HepG2 (cell line): ENCODE measurements around the gene GPR107. TPM values are rescaled to one million over a fixed set of nuclear protein-coding genes. Genes with fewer than 3 reads are reported as not detected.

Experiments
- FOXP1 ChIP-seq, 2 experiments: fragments of 450-650 bp in 1 of 2; IDR thresholded peaks; 2 replicates each; pipeline ENCODE4 v1.6.1; 2017 to 2018; ENCODE audit warnings: antibody characterized with exemption in 1 of 2
- HCFC1 ChIP-seq: fragments of 150-350 bp; IDR thresholded peaks from 2 replicates; pipeline ENCODE4 v1.6.1; 2014; ENCODE audit warnings: low read depth, low read length
- HNF4A ChIP-seq: sonication (generic); formaldehyde crosslinking; IDR thresholded peaks from 2 replicates; pipeline ENCODE4 v1.4.0; 2020; ENCODE audit warnings: missing genetic modification reagents
- HOXD1 ChIP-seq: sonication (generic); formaldehyde crosslinking; IDR thresholded peaks from 2 replicates; pipeline ENCODE4 v1.5.0; 2020; ENCODE audit warnings: missing genetic modification reagents
- RARA ChIP-seq: IDR thresholded peaks from 2 replicates; pipeline ENCODE4 v1.6.1; 2016; ENCODE audit warnings: missing genetic modification reagents, missing compliant biosample characterization
- RFXANK ChIP-seq: IDR thresholded peaks from 2 replicates; pipeline ENCODE4 v1.6.1; 2016
- RXRA ChIP-seq: sonication (generic); formaldehyde crosslinking; IDR thresholded peaks from 2 replicates; pipeline ENCODE4 v1.5.1; 2020; ENCODE audit warnings: missing genetic modification reagents
- SALL1 ChIP-seq: sonication (generic); formaldehyde crosslinking; IDR thresholded peaks from 2 replicates; pipeline ENCODE4 v1.8.0; 2022; ENCODE audit warnings: mild to moderate bottlenecking, missing genetic modification reagents
- TBX3 ChIP-seq: fragments of 450-650 bp; IDR thresholded peaks from 2 replicates; pipeline ENCODE4 v1.6.1; 2017; ENCODE audit warnings: antibody characterized with exemption, mild to moderate bottlenecking, inconsistent platforms, borderline replicate concordance
- ZFP90 ChIP-seq: sonication (generic); formaldehyde crosslinking; IDR thresholded peaks from 2 replicates; pipeline ENCODE4 v1.8.0; 2022; ENCODE audit warnings: missing genetic modification reagents, mild to moderate bottlenecking, inconsistent platforms, borderline replicate concordance
- ZNF12 ChIP-seq: sonication (generic); formaldehyde crosslinking; IDR thresholded peaks from 2 replicates; pipeline ENCODE4 v1.5.0; 2020; ENCODE audit warnings: missing genetic modification reagents
- ZNF160 ChIP-seq: sonication (generic); formaldehyde crosslinking; IDR thresholded peaks from 2 replicates; pipeline ENCODE4 v1.8.0; 2022; ENCODE audit warnings: mild to moderate bottlenecking, inconsistent platforms, missing genetic modification reagents
- ZNF33A ChIP-seq: sonication (generic); formaldehyde crosslinking; IDR thresholded peaks from 2 replicates; pipeline ENCODE4 v1.5.1; 2020; ENCODE audit warnings: missing genetic modification reagents, mild to moderate bottlenecking, moderate library complexity, borderline replicate concordance
- ZNF431 ChIP-seq: sonication (generic); formaldehyde crosslinking; IDR thresholded peaks from 2 replicates; pipeline ENCODE4 v1.9.0; 2022; ENCODE audit warnings: missing genetic modification reagents, low read depth, mild to moderate bottlenecking, borderline replicate concordance
- ZNF546 ChIP-seq: sonication (generic); formaldehyde crosslinking; conservative IDR thresholded peaks from 2 replicates; pipeline ENCODE4 v1.8.1; 2023; ENCODE audit warnings: mild to moderate bottlenecking, missing genetic modification reagents
- ZNF629 ChIP-seq: sonication (generic); formaldehyde crosslinking; conservative IDR thresholded peaks from 2 replicates; pipeline ENCODE4 v1.5.0; 2020; ENCODE audit warnings: missing genetic modification reagents
- ZNF652 ChIP-seq: IDR thresholded peaks from 2 replicates; pipeline ENCODE4 v1.6.1; 2016; ENCODE audit warnings: low read depth, borderline replicate concordance
- ZNF75D ChIP-seq: sonication (generic); formaldehyde crosslinking; IDR thresholded peaks from 2 replicates; pipeline ENCODE4 v1.8.1; 2023; ENCODE audit warnings: missing genetic modification reagents, mild to moderate bottlenecking, borderline replicate concordance
- ZSCAN25 ChIP-seq: sonication (generic); formaldehyde crosslinking; IDR thresholded peaks from 2 replicates; pipeline ENCODE4 v1.8.0; 2022; ENCODE audit warnings: mild to moderate bottlenecking, missing genetic modification reagents
- polyA plus RNA-seq, 8 experiments: library from polyadenylated mRNA; depleted of rRNA in 3 of 8; stranded (reverse) in 7 of 8; unstranded in 1 of 8; fragments of >200 nt; fragmentation: Illumina TruSeq in 4 of 8; extraction: Trizol in 4 of 8; gene quantifications; 2 replicates each; pipeline versions ENCODE4 v1.2.1 to v1.2.3, GENCODE V29; 2011 to 2016; ENCODE audit warnings: low read depth in 4 of 8, missing spikeins in 1 of 8, mixed read lengths in 1 of 8; ENCODE audit not compliant: insufficient read depth in 1 of 8
- total RNA-seq, 5 experiments: library from RNA; depleted of rRNA; stranded (reverse); fragments of >200 nt; fragmentation: Illumina TruSeq; extraction: Trizol; gene quantifications; 2 replicates each; pipeline ENCODE4 v1.2.3, GENCODE V29; 2016; ENCODE audit warnings: low read depth in 1 of 5
- TF ChIP-seq, protein P1 (sequence below): sonication (generic); formaldehyde crosslinking; IDR thresholded peaks from 2 replicates; pipeline ENCODE4 v1.5.0; 2020; ENCODE audit warnings: mild to moderate bottlenecking, missing genetic modification reagents, borderline replicate concordance
- TF ChIP-seq, protein P2 (sequence below): sonication (generic); formaldehyde crosslinking; conservative IDR thresholded peaks from 2 replicates; pipeline ENCODE4 v1.5.0; 2020; ENCODE audit warnings: missing genetic modification reagents
- TF ChIP-seq, protein P3 (sequence below): IDR thresholded peaks from 2 replicates; pipeline ENCODE4 v1.6.1; 2018; ENCODE audit warnings: missing genetic modification reagents, mild to moderate bottlenecking, missing compliant biosample characterization
- TF ChIP-seq, protein P4 (sequence below): sonication (generic); formaldehyde crosslinking; IDR thresholded peaks from 2 replicates; pipeline ENCODE4 v1.5.0; 2020; ENCODE audit warnings: missing genetic modification reagents

The GPR107 gene
- total and polyA plus RNA-seq, 2 of the 13 experiments (the other 11 are each of a cell fraction or from before 2014, with no cell fraction given): 22.5 to 24.4 TPM

DNA sequence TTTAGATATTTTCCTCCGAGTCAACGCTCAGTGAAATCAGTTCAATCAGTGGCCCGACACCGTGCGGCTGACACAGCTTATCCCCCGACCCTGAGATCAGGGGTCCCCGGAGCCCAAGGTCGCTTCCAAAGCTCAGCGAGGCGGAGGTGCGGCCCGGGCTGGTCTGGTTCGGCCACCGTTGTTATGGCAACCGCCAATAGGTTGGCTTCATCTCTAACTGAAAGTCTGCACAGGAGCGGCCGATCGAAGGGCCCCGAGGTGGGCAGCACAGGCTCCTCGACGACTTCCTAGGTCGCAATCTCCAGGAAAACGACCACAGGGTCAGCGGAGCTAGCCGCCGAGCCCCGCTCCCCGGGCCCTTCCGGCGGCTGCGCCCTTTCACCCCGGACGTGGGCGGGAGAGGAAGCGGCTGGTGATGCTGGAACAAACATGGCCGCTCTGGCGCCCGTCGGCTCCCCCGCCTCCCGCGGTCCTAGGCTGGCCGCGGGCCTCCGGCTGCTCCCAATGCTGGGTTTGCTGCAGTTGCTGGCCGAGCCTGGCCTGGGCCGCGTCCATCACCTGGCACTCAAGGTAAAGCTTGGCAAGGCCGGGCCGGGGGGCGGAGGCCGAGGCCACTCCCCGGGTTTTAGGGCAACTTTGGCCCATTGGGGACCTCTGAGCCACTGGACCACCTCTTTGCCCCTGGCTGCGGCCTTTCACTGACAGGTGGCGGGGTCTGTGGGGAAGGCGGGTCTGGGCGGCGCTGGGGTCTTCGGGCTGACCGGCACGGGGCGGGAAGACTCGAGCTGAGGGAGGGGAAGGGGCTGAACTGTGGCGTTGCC, at the start of gene GPR107 (continued):
- no peak; the same call in 1 of the 2 replicates for TF ChIP-seq ZNF546
- no peak for TF ChIP-seq ZNF33A (CRISPR knock-in tag)
- no peak for TF ChIP-seq TBX3
- TF ChIP-seq ZNF12 (CRISPR knock-in tag): 0 out of 2 replicates have a peak, but pooled peaks have one; percentile 27
- TF ChIP-seq, protein P1, sequence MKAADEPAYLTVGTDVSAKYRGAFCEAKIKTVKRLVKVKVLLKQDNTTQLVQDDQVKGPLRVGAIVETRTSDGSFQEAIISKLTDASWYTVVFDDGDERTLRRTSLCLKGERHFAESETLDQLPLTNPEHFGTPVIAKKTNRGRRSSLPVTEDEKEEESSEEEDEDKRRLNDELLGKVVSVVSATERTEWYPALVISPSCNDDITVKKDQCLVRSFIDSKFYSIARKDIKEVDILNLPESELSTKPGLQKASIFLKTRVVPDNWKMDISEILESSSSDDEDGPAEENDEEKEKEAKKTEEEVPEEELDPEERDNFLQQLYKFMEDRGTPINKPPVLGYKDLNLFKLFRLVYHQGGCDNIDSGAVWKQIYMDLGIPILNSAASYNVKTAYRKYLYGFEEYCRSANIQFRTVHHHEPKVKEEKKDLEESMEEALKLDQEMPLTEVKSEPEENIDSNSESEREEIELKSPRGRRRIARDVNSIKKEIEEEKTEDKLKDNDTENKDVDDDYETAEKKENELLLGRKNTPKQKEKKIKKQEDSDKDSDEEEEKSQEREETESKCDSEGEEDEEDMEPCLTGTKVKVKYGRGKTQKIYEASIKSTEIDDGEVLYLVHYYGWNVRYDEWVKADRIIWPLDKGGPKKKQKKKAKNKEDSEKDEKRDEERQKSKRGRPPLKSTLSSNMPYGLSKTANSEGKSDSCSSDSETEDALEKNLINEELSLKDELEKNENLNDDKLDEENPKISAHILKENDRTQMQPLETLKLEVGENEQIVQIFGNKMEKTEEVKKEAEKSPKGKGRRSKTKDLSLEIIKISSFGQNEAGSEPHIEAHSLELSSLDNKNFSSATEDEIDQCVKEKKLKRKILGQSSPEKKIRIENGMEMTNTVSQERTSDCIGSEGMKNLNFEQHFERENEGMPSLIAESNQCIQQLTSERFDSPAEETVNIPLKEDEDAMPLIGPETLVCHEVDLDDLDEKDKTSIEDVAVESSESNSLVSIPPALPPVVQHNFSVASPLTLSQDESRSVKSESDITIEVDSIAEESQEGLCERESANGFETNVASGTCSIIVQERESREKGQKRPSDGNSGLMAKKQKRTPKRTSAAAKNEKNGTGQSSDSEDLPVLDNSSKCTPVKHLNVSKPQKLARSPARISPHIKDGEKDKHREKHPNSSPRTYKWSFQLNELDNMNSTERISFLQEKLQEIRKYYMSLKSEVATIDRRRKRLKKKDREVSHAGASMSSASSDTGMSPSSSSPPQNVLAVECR (CRISPR knock-in tag): peak; percentile 88; the same call in 1 of the 2 replicates
- TF ChIP-seq, protein P2, sequence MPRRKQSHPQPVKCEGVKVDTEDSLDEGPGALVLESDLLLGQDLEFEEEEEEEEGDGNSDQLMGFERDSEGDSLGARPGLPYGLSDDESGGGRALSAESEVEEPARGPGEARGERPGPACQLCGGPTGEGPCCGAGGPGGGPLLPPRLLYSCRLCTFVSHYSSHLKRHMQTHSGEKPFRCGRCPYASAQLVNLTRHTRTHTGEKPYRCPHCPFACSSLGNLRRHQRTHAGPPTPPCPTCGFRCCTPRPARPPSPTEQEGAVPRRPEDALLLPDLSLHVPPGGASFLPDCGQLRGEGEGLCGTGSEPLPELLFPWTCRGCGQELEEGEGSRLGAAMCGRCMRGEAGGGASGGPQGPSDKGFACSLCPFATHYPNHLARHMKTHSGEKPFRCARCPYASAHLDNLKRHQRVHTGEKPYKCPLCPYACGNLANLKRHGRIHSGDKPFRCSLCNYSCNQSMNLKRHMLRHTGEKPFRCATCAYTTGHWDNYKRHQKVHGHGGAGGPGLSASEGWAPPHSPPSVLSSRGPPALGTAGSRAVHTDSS (CRISPR knock-in tag): no peak
- TF ChIP-seq ZNF629 (CRISPR knock-in tag): no peak
- no peak for TF ChIP-seq RFXANK (CRISPR knock-in tag)
- TF ChIP-seq FOXP1 (IDR thresholded peaks at IDR 0.05): no peak
- no peak for TF ChIP-seq FOXP1 (CRISPR knock-in tag; IDR thresholded peaks at IDR 0.05)
- peak; percentile 77 for TF ChIP-seq SALL1 (CRISPR knock-in tag)
- peak; percentile 83; the same call in 1 of the 2 replicates for TF ChIP-seq RXRA (CRISPR knock-in tag)
- TF ChIP-seq ZSCAN25 (CRISPR knock-in tag): peak; percentile 39; the same call in 1 of the 2 replicates
- TF ChIP-seq HOXD1 (CRISPR knock-in tag): no peak
- TF ChIP-seq HNF4A (CRISPR knock-in tag): peak; percentile 84
- TF ChIP-seq ZNF75D: no peak
- TF ChIP-seq ZNF431 (CRISPR knock-in tag): 0 out of 2 replicates have a peak, but pooled peaks have one; percentile 19
- TF ChIP-seq HCFC1: no peak
- peak; percentile 84 for TF ChIP-seq ZFP90 (CRISPR knock-in tag)
- peak; percentile 39; the same call in 1 of the 2 replicates for TF ChIP-seq RARA (CRISPR knock-in tag)
- peak; percentile 48; the same call in 1 of the 2 replicates for TF ChIP-seq ZNF160 (CRISPR knock-in tag)
- TF ChIP-seq, protein P3, sequence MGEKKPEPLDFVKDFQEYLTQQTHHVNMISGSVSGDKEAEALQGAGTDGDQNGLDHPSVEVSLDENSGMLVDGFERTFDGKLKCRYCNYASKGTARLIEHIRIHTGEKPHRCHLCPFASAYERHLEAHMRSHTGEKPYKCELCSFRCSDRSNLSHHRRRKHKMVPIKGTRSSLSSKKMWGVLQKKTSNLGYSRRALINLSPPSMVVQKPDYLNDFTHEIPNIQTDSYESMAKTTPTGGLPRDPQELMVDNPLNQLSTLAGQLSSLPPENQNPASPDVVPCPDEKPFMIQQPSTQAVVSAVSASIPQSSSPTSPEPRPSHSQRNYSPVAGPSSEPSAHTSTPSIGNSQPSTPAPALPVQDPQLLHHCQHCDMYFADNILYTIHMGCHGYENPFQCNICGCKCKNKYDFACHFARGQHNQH: peak; percentile 85
- TF ChIP-seq, protein P4, sequence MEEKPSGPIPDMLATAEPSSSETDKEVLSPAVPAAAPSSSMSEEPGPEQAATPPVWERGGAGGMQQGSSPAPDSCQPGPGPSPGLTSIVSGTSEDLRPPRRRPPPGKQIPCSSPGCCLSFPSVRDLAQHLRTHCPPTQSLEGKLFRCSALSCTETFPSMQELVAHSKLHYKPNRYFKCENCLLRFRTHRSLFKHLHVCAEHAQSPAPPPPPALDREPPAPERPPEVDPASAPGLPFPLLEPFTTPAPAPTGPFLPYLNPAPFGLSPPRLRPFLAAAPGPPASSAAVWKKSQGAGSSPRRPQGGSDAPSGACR: peak; percentile 51; the same call in 1 of the 2 replicates
- no peak for TF ChIP-seq ZNF652 (CRISPR knock-in tag)
